ENCODE measurements around the gene PHF21A. TPM values are rescaled to one million over a fixed set of nuclear protein-coding genes. Genes with fewer than 3 reads are reported as not detected.

PHF21A gene
- total RNA-seq, 2 experiments from 2014 or later: 23.1 to 56.1 TPM

DNA sequence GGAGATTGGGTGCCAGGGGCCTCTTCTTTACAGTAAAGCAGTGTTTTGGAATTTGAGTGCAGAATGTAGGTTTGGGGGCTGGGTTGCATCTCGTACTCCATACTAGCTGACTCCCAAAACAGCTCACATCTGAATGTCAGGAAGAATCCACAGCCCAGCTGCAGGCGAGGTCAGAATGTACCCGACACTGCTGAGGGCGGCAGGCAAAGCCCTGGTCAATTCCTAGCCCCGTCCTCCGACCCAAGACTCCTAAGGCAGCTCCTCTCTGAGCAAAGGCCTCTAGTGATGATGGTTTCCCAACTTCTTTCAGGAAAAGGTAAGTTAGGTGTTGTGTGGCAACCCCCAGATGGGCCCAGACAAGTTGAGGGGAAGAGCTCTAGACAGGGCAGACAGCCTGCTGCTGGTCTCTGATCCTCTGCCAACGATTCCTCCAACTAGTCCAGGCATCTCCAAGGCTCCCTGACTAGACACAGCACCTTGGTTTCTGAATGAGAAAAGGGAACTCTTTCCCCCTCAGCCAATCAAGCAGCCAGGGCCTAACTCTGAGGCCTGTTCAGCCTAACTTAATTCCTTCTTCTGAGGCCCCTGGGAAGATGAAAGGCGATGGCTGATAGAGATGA lies 190.2 kb downstream of the PHF21A start:
- Histone ChIP-seq H2AFZ (ENCODE audit: low read length) (no peak overlapping the region), H3K4me2 (ENCODE audit: low read length) (peak overlapping the region; percentile 86), H3K9me2 (ENCODE audit: insufficient read depth, low read length) (no peaks in the 10 kb centered on the region), H3K4me3 (ENCODE audit: low read depth, low read length, poor library complexity, severe bottlenecking) (peak overlapping the region; percentile 72), H3K79me2 (ENCODE audit: insufficient read depth, low read depth, low read length) (peaks cover 19% of the 10 kb centered on the region), H3K27ac (ENCODE audit: low read depth, low read length, poor library complexity, severe bottlenecking) (peak overlapping the region; percentile 95), H3K9me3 (ENCODE audit: low read length) (no peaks in the 10 kb centered on the region), H3K36me3 (ENCODE audit: insufficient read depth, low read length) (peaks cover 26% of the 10 kb centered on the region), H3K4me1 (ENCODE audit: insufficient read depth, low read length, poor library complexity, severe bottlenecking) (peaks cover 72% of the 10 kb centered on the region), H4K20me1 (ENCODE audit: insufficient read depth, low read length) (no peaks in the 10 kb centered on the region)
- no peak for DNase-seq (ENCODE audit: low spot score)
- POLR2A ChIA-PET: interaction anchor here (0.5 to 3.1 kb wide), 7 partner anchors 8 to 1374 kb away, joined by 3 to 33 read pairs (median 4); partner anchors contain the start of gene PEX16
- TF ChIP-seq, protein P1, sequence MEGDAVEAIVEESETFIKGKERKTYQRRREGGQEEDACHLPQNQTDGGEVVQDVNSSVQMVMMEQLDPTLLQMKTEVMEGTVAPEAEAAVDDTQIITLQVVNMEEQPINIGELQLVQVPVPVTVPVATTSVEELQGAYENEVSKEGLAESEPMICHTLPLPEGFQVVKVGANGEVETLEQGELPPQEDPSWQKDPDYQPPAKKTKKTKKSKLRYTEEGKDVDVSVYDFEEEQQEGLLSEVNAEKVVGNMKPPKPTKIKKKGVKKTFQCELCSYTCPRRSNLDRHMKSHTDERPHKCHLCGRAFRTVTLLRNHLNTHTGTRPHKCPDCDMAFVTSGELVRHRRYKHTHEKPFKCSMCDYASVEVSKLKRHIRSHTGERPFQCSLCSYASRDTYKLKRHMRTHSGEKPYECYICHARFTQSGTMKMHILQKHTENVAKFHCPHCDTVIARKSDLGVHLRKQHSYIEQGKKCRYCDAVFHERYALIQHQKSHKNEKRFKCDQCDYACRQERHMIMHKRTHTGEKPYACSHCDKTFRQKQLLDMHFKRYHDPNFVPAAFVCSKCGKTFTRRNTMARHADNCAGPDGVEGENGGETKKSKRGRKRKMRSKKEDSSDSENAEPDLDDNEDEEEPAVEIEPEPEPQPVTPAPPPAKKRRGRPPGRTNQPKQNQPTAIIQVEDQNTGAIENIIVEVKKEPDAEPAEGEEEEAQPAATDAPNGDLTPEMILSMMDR (conservative IDR thresholded peaks at IDR 0.05; ENCODE audit: low read length): no peak
- no peak for TF ChIP-seq EZH2phosphoT487 (IDR thresholded peaks at IDR 0.05; ENCODE audit: borderline replicate concordance, low read depth, low read length)
- no TSS peak for BruUV-seq (replicated peaks)
- intact Hi-C loops (cut with micrococcal nuclease; ENCODE audit: unreplicated experiment): loop anchor here (1.0 to 2.0 kb wide), 3 partner anchors 13 to 190 kb away; partner anchors contain the start of gene PHF21A
- CTCF ChIA-PET (ENCODE audit: unreplicated experiment): interaction anchor here (0.6 to 1.7 kb wide), 2 partner anchors 13 to 83 kb away, joined by 7 to 10 read pairs; no protein-coding TSS in a partner anchor

DNA sequence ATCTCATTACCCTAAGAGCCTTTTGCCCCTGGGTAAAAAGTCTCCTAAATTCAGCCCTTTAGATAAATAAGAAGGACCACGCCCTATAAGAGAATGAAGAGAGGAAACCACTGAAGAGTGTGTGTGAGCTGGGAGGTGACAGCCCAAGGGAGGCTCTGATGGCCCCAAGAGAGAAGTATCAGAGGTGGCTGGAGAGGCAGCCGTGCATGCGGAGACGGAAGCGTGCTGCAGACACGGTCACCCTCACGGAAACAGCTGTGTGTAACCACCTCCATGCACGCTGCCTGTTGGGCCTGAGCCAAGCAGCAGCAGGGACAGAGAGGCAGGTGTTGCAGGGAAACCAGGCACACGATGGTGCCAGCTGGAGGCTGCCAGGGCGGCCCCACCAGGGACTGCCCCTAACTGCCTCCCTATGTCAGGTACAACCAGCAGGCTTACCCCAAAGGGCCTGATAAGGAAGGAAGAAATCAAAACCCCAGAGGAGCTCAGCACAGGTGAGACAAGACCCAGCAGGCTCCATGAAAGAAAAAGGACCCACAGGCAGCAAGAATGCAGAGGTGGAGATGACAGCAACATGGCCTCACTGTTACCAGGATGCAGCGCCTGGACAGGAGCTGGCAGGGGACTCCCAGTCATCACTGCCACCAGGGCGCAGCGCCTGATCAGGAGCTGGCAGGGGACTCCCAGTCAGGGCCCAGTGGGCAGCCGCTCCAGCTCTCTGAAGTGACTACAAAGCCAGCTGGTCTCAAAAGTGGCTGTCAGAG lies 191.0 kb downstream of the PHF21A start:
- CTCF ChIA-PET (ENCODE audit: unreplicated experiment): interaction anchor here (0.6 to 1.7 kb wide), 4 partner anchors 12 to 420 kb away, joined by 3 to 10 read pairs (median 7); no protein-coding TSS in a partner anchor
- Histone ChIP-seq H3K9me3 (ENCODE audit: low read length) (no peaks in the 10 kb centered on the region), H3K4me1 (ENCODE audit: insufficient read depth, low read length, poor library complexity, severe bottlenecking) (peaks cover 63% of the 10 kb centered on the region), H2AFZ (ENCODE audit: low read length) (no peak overlapping the region), H3K4me3 (ENCODE audit: low read depth, low read length, poor library complexity, severe bottlenecking) (peak overlapping the region; percentile 72), H3K27ac (ENCODE audit: low read depth, low read length, poor library complexity, severe bottlenecking) (peak overlapping the region; percentile 95), H3K79me2 (ENCODE audit: insufficient read depth, low read depth, low read length) (peaks cover 19% of the 10 kb centered on the region), H4K20me1 (ENCODE audit: insufficient read depth, low read length) (no peaks in the 10 kb centered on the region), H3K4me2 (ENCODE audit: low read length) (peak overlapping the region; percentile 86), H3K9me2 (ENCODE audit: insufficient read depth, low read length) (no peaks in the 10 kb centered on the region), H3K36me3 (ENCODE audit: insufficient read depth, low read length) (peaks cover 18% of the 10 kb centered on the region)
- POLR2A ChIA-PET: interaction anchor here (0.5 to 3.1 kb wide), 6 partner anchors 9 to 76 kb away, joined by 3 to 33 read pairs (median 4); partner anchors contain the start of gene PEX16
- TF ChIP-seq EZH2phosphoT487 (IDR thresholded peaks at IDR 0.05; ENCODE audit: borderline replicate concordance, low read depth, low read length): no peak
- TF ChIP-seq, protein P1 (conservative IDR thresholded peaks at IDR 0.05; ENCODE audit: low read length): no peak
- intact Hi-C loops (cut with micrococcal nuclease; ENCODE audit: unreplicated experiment): loop anchor here (1.0 to 2.0 kb wide), 3 partner anchors 12 to 191 kb away; partner anchors contain the start of gene PHF21A
- peak; percentile 96 for DNase-seq (ENCODE audit: low spot score)
- no TSS peak for BruUV-seq (replicated peaks)
